Nephron progenitor cell (in vitro differentiated cells): ENCODE measurements around the gene SRR.
"Not testable (repeated sequence)": the region's sequence is repeated elsewhere in the genome, so short reads cannot be mapped to it uniquely, and the experiment has no call there.

ENCODE experiments used
- DNase-seq: peaks from one replicate; pipeline ENCODE4 v3.0.0; 2021
- H3K27ac Mint-ChIP-seq: 2 replicates; pipeline ENCODE4 v1.8.0; 2021; ENCODE audit warnings: mild to moderate bottlenecking, moderate library complexity, mixed read lengths
- H3K27me3 Mint-ChIP-seq: 2 replicates; pipeline ENCODE4 v1.8.0; 2021; ENCODE audit warnings: mild to moderate bottlenecking, low read depth, mixed read lengths; ENCODE audit not compliant: poor library complexity
- H3K36me3 Mint-ChIP-seq: 2 replicates; pipeline ENCODE4 v1.8.0; 2021; ENCODE audit warnings: low read depth, mixed read lengths
- H3K4me1 Mint-ChIP-seq: 2 replicates; pipeline ENCODE4 v1.8.0; 2021; ENCODE audit warnings: mixed read lengths
- H3K4me3 Mint-ChIP-seq: 2 replicates; pipeline ENCODE4 v1.8.0; 2021; ENCODE audit warnings: mild to moderate bottlenecking, moderate library complexity, mixed read lengths
- H3K9me3 Mint-ChIP-seq: 2 replicates; pipeline ENCODE4 v1.8.0; 2021; ENCODE audit warnings: mild to moderate bottlenecking, moderate library complexity, mixed read lengths
- CTCF ChIP-seq: fragments of 200-600 bp; sonication (generic); IDR thresholded peaks from 2 replicates; pipeline ENCODE4 v1.5.0; 2021; ENCODE audit warnings: antibody characterized with exemption

The SRR gene

GRCh38 chr17:2303204-2304188 is at the start of gene SRR, which contains the start of gene SMG6:
TSS of gene SRR (plus strand) at chr17:2303950. CDS start at chr17:2315561, 11,611 bp downstream.
TSS of gene SMG6 (minus strand) at chr17:2303785. CDS start at chr17:2303720, 65 bp downstream.
- no peaks in the 10 kb centered on the region for H3K27me3 Mint-ChIP-seq
- TF ChIP-seq CTCF = no peak
- H3K9me3 Mint-ChIP-seq = peaks cover 4% of the 10 kb centered on the region
- H3K4me1 Mint-ChIP-seq = peaks cover 24% of the 10 kb centered on the region
- peak within 1 kb of the TSS; percentile 87 for H3K27ac Mint-ChIP-seq
- H3K4me3 Mint-ChIP-seq = peak within 1 kb of the TSS; percentile 90
- peak; percentile 94 for DNase-seq
- H3K36me3 Mint-ChIP-seq = peaks cover 48% of the 10 kb centered on the region

GRCh38 chr17:2258830-2259229 is 44.9 kb upstream of the SRR start:
- not testable (repeated sequence) for H3K27me3 Mint-ChIP-seq, DNase-seq, H3K4me1 Mint-ChIP-seq, H3K27ac Mint-ChIP-seq, H3K4me3 Mint-ChIP-seq
- Mint-ChIP-seq H3K36me3 (peaks cover 69% of the 10 kb centered on the region), H3K9me3 (peaks cover 17% of the 10 kb centered on the region)

- no peaks in the 10 kb centered on the region for H3K4me1 Mint-ChIP-seq
- no peak overlapping the region for H3K4me3 Mint-ChIP-seq
- H3K9me3 Mint-ChIP-seq = peaks cover 12% of the 10 kb centered on the region
- no peak for TF ChIP-seq CTCF
- H3K27ac Mint-ChIP-seq = peak overlapping the region; percentile 1
- no peak for DNase-seq
- H3K36me3 Mint-ChIP-seq = peaks cover 61% of the 10 kb centered on the region
- peaks cover under 1% of the 10 kb centered on the region for H3K27me3 Mint-ChIP-seq
Observed at GRCh38 chr17:2259769-2260536, 43.8 kb upstream of the SRR start.

GRCh38 chr17:2262135-2262587 is 41.6 kb upstream of the SRR start:
- DNase-seq = no peak
- Mint-ChIP-seq H3K4me1 (no peaks in the 10 kb centered on the region), H3K4me3 (no peak overlapping the region), H3K36me3 (peaks cover 45% of the 10 kb centered on the region), H3K27ac (no peak overlapping the region), H3K9me3 (peaks cover 3% of the 10 kb centered on the region), H3K27me3 (no peaks in the 10 kb centered on the region)
- TF ChIP-seq CTCF = no peak

GRCh38 chr17:2263183-2264066 is 40.3 kb upstream of the SRR start:
- Mint-ChIP-seq H3K4me1 (no peaks in the 10 kb centered on the region), H3K4me3 (no peak overlapping the region), H3K9me3 (no peaks in the 10 kb centered on the region), H3K27ac (peak overlapping the region; percentile 7), H3K36me3 (peaks cover 45% of the 10 kb centered on the region), H3K27me3 (no peaks in the 10 kb centered on the region)
- no peak for TF ChIP-seq CTCF
- DNase-seq = no peak
